ENCODE data around the gene TRAPPC11. TPM values are rescaled to one million over a fixed set of nuclear protein-coding genes. Genes with fewer than 3 reads are reported as not detected.

Gene TRAPPC11
- total RNA-seq, 4 donors from 2014 or later = 40.6 to 74.2 (median 49.2) TPM

- DNase-seq (ENCODE audit: low spot score in 2 of 2) = no peak
- TF ChIP-seq EP300 (IDR thresholded peaks at IDR 0.05) = no peak
- TF ChIP-seq POLR2AphosphoS5 (IDR thresholded peaks at IDR 0.05) = no peak
- Histone ChIP-seq H3K36me3 (no peaks in the 10 kb centered on the region), H3K9me3 (no peaks in the 10 kb centered on the region), H3K27me3 (no peaks in the 10 kb centered on the region), H3K4me1 (peaks cover 8% of the 10 kb centered on the region), H3K27ac (no peak overlapping the region), H3K4me3 (no peak overlapping the region)
- 45% methylated on average over 13 of the region's 13 CpGs for WGBS
These were observed 70.6 kb downstream of the TRAPPC11 start for GRCh38 chr4:183729430-183730328.

GRCh38 chr4:183732296-183732695 is 73.2 kb downstream of the TRAPPC11 start:
- 89% methylated on average over 8 of the region's 8 CpGs for WGBS
- no peak for TF ChIP-seq POLR2AphosphoS5 (IDR thresholded peaks at IDR 0.05)
- TF ChIP-seq CTCF (IDR thresholded peaks at IDR 0.05) = no peak
- no peak for TF ChIP-seq POLR2A (IDR thresholded peaks at IDR 0.05)
- TF ChIP-seq EP300 (IDR thresholded peaks at IDR 0.05) = no peak
- DNase-seq (ENCODE audit: low spot score in 2 of 2) = no peak
- no peak overlapping the region for H3K4me3 ChIP-seq
- H3K4me1 ChIP-seq = peaks cover 8% of the 10 kb centered on the region
- no peaks in the 10 kb centered on the region for H3K36me3 ChIP-seq
- no peak overlapping the region for H3K27ac ChIP-seq
- H3K9me3 ChIP-seq = no peaks in the 10 kb centered on the region
- H3K27me3 ChIP-seq = no peaks in the 10 kb centered on the region

- Histone ChIP-seq H3K4me1 (peaks cover 13% of the 10 kb centered on the region), H3K27ac (no peak overlapping the region), H3K4me3 (no peak overlapping the region), H3K36me3 (no peaks in the 10 kb centered on the region), H3K27me3 (no peaks in the 10 kb centered on the region), H3K9me3 (no peaks in the 10 kb centered on the region)
- WGBS = 92% methylated on average over 10 of the region's 11 CpGs
- no peak for DNase-seq (ENCODE audit: low spot score in 2 of 2)
- TF ChIP-seq POLR2A (IDR thresholded peaks at IDR 0.05) (no peak), EP300 (IDR thresholded peaks at IDR 0.05) (no peak), CTCF (IDR thresholded peaks at IDR 0.05) (no peak), POLR2AphosphoS5 (IDR thresholded peaks at IDR 0.05) (no peak)
These were observed 74.1 kb downstream of the TRAPPC11 start for GRCh38 chr4:183733181-183733580.

- 27% methylated on average over 10 of the region's 10 CpGs for WGBS
- TF ChIP-seq POLR2A (IDR thresholded peaks at IDR 0.05) (no peak), POLR2AphosphoS5 (IDR thresholded peaks at IDR 0.05) (no peak), EP300 (IDR thresholded peaks at IDR 0.05) (no peak), CTCF (IDR thresholded peaks at IDR 0.05) (no peak)
- H3K9me3 ChIP-seq = no peaks in the 10 kb centered on the region
- no peak overlapping the region for H3K27ac ChIP-seq
- no peak overlapping the region for H3K4me3 ChIP-seq
- H3K4me1 ChIP-seq = peaks cover 6% of the 10 kb centered on the region
- H3K36me3 ChIP-seq = no peaks in the 10 kb centered on the region
- H3K27me3 ChIP-seq = no peaks in the 10 kb centered on the region
- no peak for DNase-seq (ENCODE audit: low spot score in 2 of 2)
These were observed 79.1 kb downstream of the TRAPPC11 start for GRCh38 chr4:183738081-183738673.

- no peak for DNase-seq (ENCODE audit: low spot score in 2 of 2)
- TF ChIP-seq POLR2AphosphoS5 (IDR thresholded peaks at IDR 0.05) = no peak
- no peak for TF ChIP-seq POLR2A (IDR thresholded peaks at IDR 0.05)
- TF ChIP-seq CTCF (IDR thresholded peaks at IDR 0.05) = no peak
- TF ChIP-seq EP300 (IDR thresholded peaks at IDR 0.05) = no peak
- WGBS = 94% methylated on average over 4 of the region's 4 CpGs
- H3K9me3 ChIP-seq = no peaks in the 10 kb centered on the region
- no peak overlapping the region for H3K4me3 ChIP-seq
- peaks cover 6% of the 10 kb centered on the region for H3K4me1 ChIP-seq
- no peaks in the 10 kb centered on the region for H3K27me3 ChIP-seq
- no peak overlapping the region for H3K27ac ChIP-seq
- no peaks in the 10 kb centered on the region for H3K36me3 ChIP-seq
These were observed 79.9 kb downstream of the TRAPPC11 start for GRCh38 chr4:183738961-183739360.

Data from suprapubic skin (tissue), 4 donors.